Muscle layer of colon (tissue), 2 donors: ENCODE data around the gene PRKCI.
"Not testable (repeated sequence)": the region's sequence is repeated elsewhere in the genome, so short reads cannot be mapped to it uniquely, and the experiment has no call there.

ENCODE experiments used
- H3K27ac ChIP-seq: one replicate; pipeline ENCODE4 v1.7.0; 2013; ENCODE audit warnings: low read depth, mild to moderate bottlenecking, low read length, moderate library complexity
- H3K27me3 ChIP-seq, 2 donors: one replicate each; pipeline ENCODE4 v1.7.0; 2013; ENCODE audit warnings: low read length in 2 of 2, mild to moderate bottlenecking in 2 of 2; ENCODE audit not compliant: insufficient read depth in 2 of 2, control insufficient read depth in 1 of 2
- H3K36me3 ChIP-seq: one replicate; pipeline ENCODE4 v1.7.0; 2013; ENCODE audit warnings: mild to moderate bottlenecking, low read length; ENCODE audit not compliant: insufficient read depth
- H3K4me1 ChIP-seq: one replicate; pipeline ENCODE4 v1.7.0; 2013; ENCODE audit warnings: mild to moderate bottlenecking, low read length; ENCODE audit not compliant: insufficient read depth
- H3K4me3 ChIP-seq, 2 donors: one replicate each; pipeline ENCODE4 v1.7.0; 2013; ENCODE audit warnings: low read length in 2 of 2, low read depth in 1 of 2, mild to moderate bottlenecking in 1 of 2, moderate library complexity in 1 of 2
- H3K9ac ChIP-seq: one replicate; pipeline ENCODE4 v1.7.0; 2013; ENCODE audit warnings: low read length
- H3K9me3 ChIP-seq: one replicate; pipeline ENCODE4 v1.7.0; 2013; ENCODE audit warnings: mild to moderate bottlenecking, low read length
- donor health status: abdominal sarcoma.
- donor health status: Adenocarcinoma of cecum.

The PRKCI gene

DNA sequence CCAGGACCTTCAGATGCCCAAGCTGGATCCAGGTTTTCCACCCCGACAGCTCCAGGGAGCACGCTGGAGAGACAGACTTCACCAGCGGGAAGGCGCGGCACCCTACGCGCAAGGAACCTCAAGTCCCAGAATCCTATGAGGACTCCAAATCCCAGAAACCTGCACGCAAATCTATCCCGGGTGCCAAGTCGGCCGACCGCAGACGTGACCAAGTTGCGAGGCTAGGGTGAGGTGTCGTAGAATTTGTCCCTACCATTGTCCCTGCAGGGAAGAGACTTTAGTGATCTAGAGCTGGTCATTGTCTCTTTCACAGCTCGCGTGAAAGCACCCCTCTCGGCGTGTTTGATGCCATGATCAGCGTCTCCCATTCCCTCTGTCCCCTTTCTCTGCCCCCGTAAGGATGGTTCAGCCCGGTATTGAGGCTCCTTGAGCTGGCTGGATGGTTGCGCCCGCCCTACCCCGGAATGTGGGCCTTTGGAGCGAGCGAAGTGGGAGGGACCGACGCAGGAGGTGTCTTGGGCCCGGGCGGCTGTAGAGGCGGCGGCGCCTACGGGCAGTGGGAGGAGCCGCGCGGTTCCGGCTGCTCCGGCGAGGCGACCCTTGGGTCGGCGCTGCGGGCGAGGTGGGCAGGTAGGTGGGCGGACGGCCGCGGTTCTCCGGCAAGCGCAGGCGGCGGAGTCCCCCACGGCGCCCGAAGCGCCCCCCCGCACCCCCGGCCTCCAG, at the start of gene PRKCI:
TSS of gene PRKCI (plus strand) at position 501 of the 723 bp plus-strand sequence. CDS start 246 bp downstream, outside the sequence.
- Histone ChIP-seq H3K9me3 (no peaks in the 10 kb centered on the region), H3K9ac (peak within 1 kb of the TSS; percentile 58), H3K36me3 (no peaks in the 10 kb centered on the region), H3K27me3 (no peaks in the 10 kb centered on the region), H3K4me1 (peaks cover 7% of the 10 kb centered on the region), H3K4me3 (peak within 1 kb of the TSS; percentile 59 to 85), H3K27ac (peak within 1 kb of the TSS; percentile 85)

DNA sequence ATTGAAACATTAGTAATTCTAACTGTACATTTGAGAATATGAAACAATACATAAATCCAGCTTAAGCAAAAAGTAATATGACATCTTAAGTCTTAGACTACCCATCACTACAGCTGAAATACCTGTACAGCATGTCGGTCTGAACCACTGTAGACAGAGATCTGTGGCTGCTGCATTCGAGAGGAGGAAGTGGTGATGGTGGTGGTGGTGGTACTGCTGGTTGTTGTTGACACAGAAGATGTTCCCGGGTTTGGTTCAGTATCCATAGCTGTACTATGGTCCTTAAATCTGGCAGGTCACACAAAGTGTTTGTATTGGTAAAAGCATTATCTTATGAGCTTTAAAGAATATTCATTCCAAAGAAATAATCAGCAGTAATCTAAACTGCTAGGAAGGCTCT, 43.6 kb upstream of the PRKCI start:
- H3K4me1 ChIP-seq: peaks cover 15% of the 10 kb centered on the region
- H3K9ac ChIP-seq: no peak overlapping the region
- no peak overlapping the region for H3K4me3 ChIP-seq

DNA sequence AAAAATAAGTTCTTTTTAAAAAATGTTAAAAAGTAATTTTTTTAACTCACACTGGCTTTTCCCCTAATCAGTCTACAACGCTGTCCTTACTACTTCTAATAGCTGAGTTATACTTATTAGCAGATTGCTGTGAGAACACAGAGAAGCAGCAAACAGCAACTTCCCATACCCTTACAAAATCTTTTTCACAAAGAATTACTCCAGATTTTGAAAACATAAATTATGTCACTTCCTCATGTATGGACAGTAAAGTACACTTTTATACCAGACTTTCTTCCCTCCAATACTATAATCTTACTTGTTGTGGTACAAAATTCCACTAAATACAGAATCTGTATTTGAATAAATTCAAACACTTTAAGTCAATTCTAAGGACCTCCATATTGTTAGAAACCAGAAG, 42.8 kb upstream of the PRKCI start:
- Histone ChIP-seq H3K9ac (peak overlapping the region; percentile 97), H3K4me3 (peak overlapping the region; percentile 69 to 88), H3K9me3 (no peaks in the 10 kb centered on the region), H3K36me3 (peaks cover 24% of the 10 kb centered on the region), H3K27ac (peak overlapping the region; percentile 98), H3K4me1 (peaks cover 13% of the 10 kb centered on the region), H3K27me3 (no peaks in the 10 kb centered on the region)

More for the DNA sequence above, 43.6 kb upstream of the PRKCI start:
- H3K36me3 ChIP-seq: peaks cover 26% of the 10 kb centered on the region
- H3K27ac ChIP-seq: no peak overlapping the region
- no peaks in the 10 kb centered on the region for H3K9me3 ChIP-seq
- no peaks in the 10 kb centered on the region for H3K27me3 ChIP-seq

DNA sequence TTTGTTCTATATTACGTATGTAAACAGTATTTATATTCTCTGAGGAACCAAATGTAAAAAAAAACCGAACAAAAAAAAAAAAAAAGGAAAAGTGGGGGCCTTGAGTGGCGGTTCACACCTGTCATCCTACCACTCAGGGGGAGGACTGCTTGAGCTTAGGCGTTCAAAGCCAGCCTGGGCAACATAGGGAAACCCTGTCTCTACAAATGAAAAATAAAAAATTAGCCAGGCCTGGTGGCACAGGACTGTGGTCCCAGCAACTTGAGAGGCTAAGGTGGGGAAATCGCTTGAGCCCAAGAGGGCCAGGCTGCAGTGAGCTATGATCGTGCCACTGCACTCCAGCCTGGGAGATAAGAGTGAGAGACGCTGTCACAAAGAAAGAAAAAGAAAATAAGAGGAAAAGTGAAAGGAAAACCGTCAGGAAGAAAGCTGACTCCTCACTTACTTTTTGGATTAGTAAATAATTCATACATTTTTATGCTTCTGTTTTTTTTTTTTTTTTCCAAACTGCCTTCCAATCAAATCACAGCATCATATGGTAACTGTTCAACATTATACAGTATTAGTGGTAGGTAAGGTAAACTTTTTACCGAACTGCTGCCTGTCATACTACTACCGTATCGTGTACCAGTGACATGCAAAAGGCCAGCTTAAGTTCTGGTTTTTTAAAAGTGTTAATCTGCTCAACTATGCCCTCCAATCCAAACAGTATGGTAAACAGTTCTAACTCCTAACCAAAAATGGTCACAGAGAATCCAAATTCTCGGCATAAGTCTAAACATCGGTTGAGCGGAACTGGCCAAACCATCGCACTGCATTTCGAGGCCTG, 41.9 kb upstream of the PRKCI start:
- peaks cover 10% of the 10 kb centered on the region for H3K4me1 ChIP-seq
- H3K9me3 ChIP-seq: no peaks in the 10 kb centered on the region
- H3K4me3 ChIP-seq: peak overlapping the region; percentile 69 to 88
- H3K9ac ChIP-seq: peak overlapping the region; percentile 97
- peaks cover 22% of the 10 kb centered on the region for H3K36me3 ChIP-seq
- peak overlapping the region; percentile 98 for H3K27ac ChIP-seq
- no peaks in the 10 kb centered on the region for H3K27me3 ChIP-seq

DNA sequence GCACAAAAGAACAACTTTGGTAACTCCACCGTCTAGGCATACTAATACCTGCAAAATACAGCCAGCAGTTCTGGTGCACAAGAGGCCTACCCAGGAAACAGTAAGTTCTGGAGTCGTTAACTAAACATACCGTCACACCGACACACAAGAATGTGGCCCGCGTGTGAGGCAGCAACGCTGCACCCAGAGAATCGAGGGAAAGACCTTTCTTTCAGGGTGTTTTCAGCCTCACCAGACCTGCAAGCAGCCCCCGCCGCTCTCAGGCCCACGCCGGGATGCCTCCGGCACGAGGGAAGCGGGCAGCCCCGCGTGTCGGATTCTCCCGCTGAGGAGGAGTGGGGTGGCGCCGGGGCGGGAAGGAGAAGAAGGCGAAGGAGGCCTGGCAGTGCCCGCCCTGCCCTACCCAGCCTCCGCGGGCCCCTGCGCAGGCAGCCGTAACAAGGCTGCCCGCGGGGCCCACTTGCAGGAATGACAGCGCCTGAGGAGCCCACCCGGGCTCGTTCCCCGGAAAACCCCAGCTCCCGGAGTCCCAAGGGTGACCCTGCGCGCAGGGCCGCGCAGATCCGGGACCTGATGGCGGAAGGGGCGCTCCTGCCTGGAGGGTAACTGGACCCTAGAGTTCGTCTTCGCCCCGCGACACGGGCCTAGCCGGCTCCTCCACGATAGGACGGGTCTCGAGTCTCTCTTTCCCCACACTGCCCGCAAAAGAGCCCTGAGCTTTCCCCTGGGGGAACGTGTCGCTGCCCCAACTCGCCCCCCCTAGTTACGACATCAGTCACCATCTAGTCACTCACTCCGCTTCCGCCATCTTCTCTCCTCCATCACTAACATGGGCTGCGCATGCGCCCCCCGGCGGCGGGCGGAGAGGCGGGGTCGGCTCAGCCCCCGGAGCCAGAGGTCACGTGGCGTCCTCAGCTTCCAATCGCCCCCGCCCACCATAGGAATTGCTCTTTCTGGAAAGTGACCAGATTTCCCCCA, 41.0 kb upstream of the PRKCI start, which contains the start of gene PHC3:
TSS of gene PHC3 (minus strand) at position 826 of the 978 bp plus-strand sequence. CDS start at position 808, 18 bp downstream.
- no peaks in the 10 kb centered on the region for H3K9me3 ChIP-seq
- H3K36me3 ChIP-seq: peaks cover 19% of the 10 kb centered on the region
- H3K4me3 ChIP-seq: peak within 1 kb of the TSS; percentile 69 to 88
- H3K27me3 ChIP-seq: no peaks in the 10 kb centered on the region
- H3K27ac ChIP-seq: peak within 1 kb of the TSS; percentile 98
- H3K4me1 ChIP-seq: peaks cover 10% of the 10 kb centered on the region
- peak within 1 kb of the TSS; percentile 97 for H3K9ac ChIP-seq

DNA sequence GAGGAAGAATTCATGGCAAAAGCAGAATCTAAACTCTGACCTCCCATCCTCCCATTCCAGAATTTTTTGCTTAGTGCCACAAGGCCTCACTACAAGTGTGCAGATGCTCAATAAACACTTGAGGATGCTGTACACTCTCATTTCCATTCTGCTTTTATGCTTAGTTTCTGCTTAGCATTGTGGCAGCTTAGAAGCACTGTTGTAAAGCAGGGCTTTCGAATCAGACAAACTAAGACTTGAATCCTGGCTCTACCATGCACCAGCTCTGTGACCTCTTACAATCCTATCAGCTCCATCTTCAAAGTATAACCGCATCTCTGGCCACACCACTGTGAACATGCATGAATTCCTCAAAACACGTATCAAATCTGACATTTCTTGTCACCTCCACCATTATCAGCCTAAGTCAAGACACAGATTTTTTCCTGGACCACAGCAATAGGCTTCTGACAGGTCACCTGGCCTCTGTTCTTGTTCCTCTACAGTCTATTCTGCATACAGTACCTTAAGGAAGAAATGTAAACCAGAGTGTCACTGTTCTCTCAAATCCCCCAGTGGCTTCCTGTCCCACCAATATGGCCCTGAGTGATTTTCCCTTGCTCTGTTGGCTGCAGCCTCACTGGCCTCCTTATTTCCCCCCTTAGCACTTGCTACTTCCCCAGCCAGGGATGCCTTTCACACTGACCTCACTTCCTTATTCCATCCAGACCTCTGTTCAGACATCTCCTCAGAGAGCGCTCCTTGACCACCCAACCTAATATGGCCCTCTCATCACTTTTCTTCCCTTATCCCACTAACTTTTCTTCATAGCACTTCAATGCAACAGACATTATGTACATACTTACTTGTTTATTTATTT, 32.6 kb upstream of the PRKCI start:
- Histone ChIP-seq H3K4me3 (no peak overlapping the region), H3K4me1 (no peaks in the 10 kb centered on the region), H3K27ac (no peak overlapping the region), H3K27me3 (no peaks in the 10 kb centered on the region), H3K36me3 (no peaks in the 10 kb centered on the region), H3K9me3 (no peaks in the 10 kb centered on the region), H3K9ac (no peak overlapping the region)

DNA sequence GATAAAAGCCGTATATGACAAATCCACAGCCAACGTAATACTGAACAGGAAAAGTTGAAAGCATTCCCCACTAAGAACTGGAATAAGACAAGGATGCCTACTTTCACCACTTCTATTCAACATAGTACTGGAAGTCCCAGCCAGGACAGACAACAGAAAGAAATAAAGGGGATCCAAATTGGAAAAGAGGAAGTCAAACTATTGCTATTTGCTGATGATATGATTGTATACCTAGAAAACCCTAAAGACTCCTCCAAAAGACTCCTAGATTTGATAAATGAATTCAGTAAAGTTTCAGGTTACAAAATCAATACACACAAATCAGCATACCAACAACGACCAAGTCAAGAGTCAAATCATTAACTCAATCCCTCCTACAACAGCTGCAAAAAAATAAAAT, 26.5 kb upstream of the PRKCI start:
- H3K4me3 ChIP-seq, H3K27me3 ChIP-seq, H3K9me3 ChIP-seq, H3K36me3 ChIP-seq, H3K27ac ChIP-seq, H3K9ac ChIP-seq, H3K4me1 ChIP-seq: not testable (repeated sequence)

DNA sequence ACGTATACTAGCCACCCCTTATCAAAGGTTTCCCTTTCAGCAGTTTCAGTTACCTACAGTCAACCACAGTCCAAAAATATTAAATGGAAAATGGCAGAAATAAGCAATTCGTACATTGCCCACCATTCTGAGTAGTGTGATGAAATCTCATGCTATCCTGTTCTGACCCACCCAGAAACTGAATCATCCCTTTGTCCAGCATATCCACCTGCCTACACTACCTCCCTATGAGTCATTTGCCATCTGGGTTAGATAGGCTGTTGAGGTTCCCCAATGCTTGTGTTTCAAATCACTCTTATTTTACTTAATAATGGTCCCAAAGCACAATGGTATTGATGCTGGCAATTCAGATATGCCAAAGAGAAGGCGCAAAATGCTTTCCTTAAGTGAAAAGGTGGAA, 25.4 kb upstream of the PRKCI start:
- Histone ChIP-seq H3K27ac (no peak overlapping the region), H3K4me1 (no peaks in the 10 kb centered on the region), H3K9ac (no peak overlapping the region), H3K27me3 (no peaks in the 10 kb centered on the region), H3K9me3 (no peaks in the 10 kb centered on the region), H3K4me3 (no peak overlapping the region), H3K36me3 (no peaks in the 10 kb centered on the region)

DNA sequence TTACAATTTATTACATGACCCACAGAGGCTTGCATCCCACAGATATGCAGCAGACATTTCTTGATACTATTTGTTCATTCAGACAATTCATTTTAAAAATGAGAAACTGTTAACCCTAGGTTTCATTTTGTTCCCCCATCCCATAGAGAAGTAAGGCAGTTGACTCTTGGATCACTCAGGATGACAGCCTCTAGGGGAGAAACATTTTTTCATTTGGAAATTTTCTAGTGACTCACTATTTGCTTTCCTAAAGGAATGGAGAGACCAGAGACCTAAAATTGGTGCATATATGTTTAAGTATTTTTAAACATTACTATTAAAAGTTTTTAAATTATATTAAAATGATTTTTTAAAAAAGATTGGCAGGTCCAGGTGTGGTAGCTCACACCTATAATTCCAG, 21.2 kb upstream of the PRKCI start:
- Histone ChIP-seq H3K9me3 (no peaks in the 10 kb centered on the region), H3K27ac (no peak overlapping the region), H3K4me3 (no peak overlapping the region), H3K36me3 (no peaks in the 10 kb centered on the region), H3K4me1 (no peaks in the 10 kb centered on the region), H3K27me3 (no peaks in the 10 kb centered on the region), H3K9ac (no peak overlapping the region)

DNA sequence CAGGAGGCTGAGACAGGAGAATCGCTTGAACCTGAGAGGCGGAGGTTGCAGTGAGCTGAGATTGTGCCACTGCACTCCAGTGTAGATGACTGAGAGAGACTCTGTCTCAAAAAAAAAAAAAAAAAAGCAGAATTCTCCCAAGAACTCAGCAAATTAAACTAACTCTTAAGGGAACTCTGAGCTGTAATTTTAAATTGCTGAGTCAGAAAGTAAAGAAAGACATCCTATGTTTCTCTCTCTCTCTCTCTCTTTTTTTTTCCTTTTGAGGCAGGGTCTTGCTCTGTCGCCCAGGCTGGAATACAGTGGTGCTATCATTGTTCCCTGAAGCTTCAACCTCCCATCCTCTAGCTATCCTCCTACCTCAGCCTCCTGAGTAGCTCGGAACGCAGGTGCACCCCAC, 20.7 kb upstream of the PRKCI start:
- H3K4me1 ChIP-seq: no peaks in the 10 kb centered on the region
- no peak overlapping the region for H3K4me3 ChIP-seq
- no peaks in the 10 kb centered on the region for H3K36me3 ChIP-seq
- H3K9ac ChIP-seq: no peak overlapping the region
- H3K9me3 ChIP-seq: no peaks in the 10 kb centered on the region
- H3K27me3 ChIP-seq: no peaks in the 10 kb centered on the region
- H3K27ac ChIP-seq: no peak overlapping the region
